SK-N-SH (cell line): ENCODE results near the gene PBX3. TPM values are rescaled to one million over a fixed set of nuclear protein-coding genes. Genes with fewer than 3 reads are reported as not detected.
A peak's percentile ranks its signal among the peaks of the same experiment; 100 is the strongest.

Source experiments
- CTCF ChIA-PET: fragments of 300-600, 350-600 bp; formaldehyde crosslinking; extraction: SDS; loops from one replicate; lab custom pipeline; 2021; lab: Yijun Ruan, JAX
- POLR2A ChIA-PET: fragments of 350-600 bp; sonication (Branson Sonifier 250); formaldehyde crosslinking; extraction: SDS; loops from one replicate; lab custom pipeline; 2020; ENCODE audit warnings: antibody characterized with exemption, inconsistent platforms; lab: Yijun Ruan, JAX
- DNase-seq: peaks from one replicate; pipeline ENCODE4 v3.0.0; 2012
- H2AFZ ChIP-seq: fragments of 200-600 bp; sonication (generic); 2 replicates; pipeline ENCODE4 v1.8.1; 2016; ENCODE audit warnings: antibody characterized with exemption, mild to moderate bottlenecking, low read depth
- H3F3A ChIP-seq: fragments of 200-600 bp; sonication (generic); replicated peaks from 2 replicates; pipeline ENCODE3; 2016; ENCODE audit warnings: antibody characterized with exemption, mild to moderate bottlenecking; ENCODE audit not compliant: insufficient read depth
- H3K27ac ChIP-seq, 2 experiments: fragments of 200-500 bp in 1 of 2; fragments of 200-600 bp in 1 of 2; sonication (Bioruptor generic) in 1 of 2; sonication (generic), shearing (Covaris generic) in 1 of 2; 2 replicates each; pipeline versions ENCODE4 v1.5.1 to v1.6.1; 2014 to 2016; ENCODE audit warnings: low read depth in 2 of 2, inconsistent platforms in 1 of 2, low read length in 1 of 2, mild to moderate bottlenecking in 1 of 2, mixed read lengths in 1 of 2
- H3K27me3 ChIP-seq: fragments of 200-600 bp; sonication (generic), shearing (Covaris generic); 2 replicates; pipeline ENCODE4 v1.6.1; 2016; ENCODE audit warnings: mixed run types; ENCODE audit not compliant: insufficient read depth
- H3K36me3 ChIP-seq, 2 experiments: fragments of 200-500 bp in 1 of 2; fragments of 200-600 bp in 1 of 2; sonication (Bioruptor generic) in 1 of 2; sonication (generic) in 1 of 2; replicated peaks in 1 of 2; 2 replicates each; pipeline versions ENCODE3 to v1.5.1; 2014 to 2016; ENCODE audit warnings: low read length in 1 of 2, mild to moderate bottlenecking in 1 of 2; ENCODE audit not compliant: insufficient read depth in 2 of 2, control insufficient read depth in 1 of 2
- H3K4me1 ChIP-seq, 2 experiments: fragments of 200-500 bp in 1 of 2; fragments of 200-600 bp in 1 of 2; sonication (Bioruptor generic) in 1 of 2; sonication (generic), shearing (Covaris generic) in 1 of 2; 2 replicates each; pipeline versions ENCODE4 v1.5.1 to v1.6.1; 2014 to 2016; ENCODE audit warnings: low read depth in 1 of 2, low read length in 1 of 2, mixed run types in 1 of 2; ENCODE audit not compliant: insufficient read depth in 2 of 2, control insufficient read depth in 1 of 2
- H3K4me2 ChIP-seq: fragments of 200-600 bp; sonication (generic), shearing (Covaris generic); 2 replicates; pipeline ENCODE4 v1.6.1; 2017; ENCODE audit warnings: mixed run types
- H3K4me3 ChIP-seq, 2 experiments: fragments of 200-500 bp in 1 of 2; fragments of 200-600 bp in 1 of 2; sonication (Bioruptor generic) in 1 of 2; sonication (generic), shearing (Covaris generic) in 1 of 2; 2 replicates each; pipeline versions ENCODE4 v1.5.1 to v1.8.1; 2014 to 2016; ENCODE audit warnings: low read depth in 2 of 2, inconsistent platforms in 1 of 2, low read length in 1 of 2, mild to moderate bottlenecking in 1 of 2, mixed read lengths in 1 of 2, moderate library complexity in 1 of 2
- H3K79me2 ChIP-seq: fragments of 200-600 bp; sonication (generic); 2 replicates; pipeline ENCODE4 v1.8.1; 2017; ENCODE audit warnings: mild to moderate bottlenecking; ENCODE audit not compliant: insufficient read depth
- H3K9ac ChIP-seq: fragments of 200-600 bp; sonication (generic); 2 replicates; pipeline ENCODE4 v1.6.1; 2017; ENCODE audit warnings: mixed run types
- H3K9me2 ChIP-seq: fragments of 200-600 bp; sonication (generic); 2 replicates; pipeline ENCODE4 v1.6.1; 2017; ENCODE audit warnings: mixed run types
- H3K9me3 ChIP-seq: fragments of 200-600 bp; sonication (generic); 2 replicates; pipeline ENCODE4 v1.6.1; 2017; ENCODE audit warnings: mixed run types, mild to moderate bottlenecking, moderate library complexity
- H4K20me1 ChIP-seq: fragments of 200-600 bp; sonication (generic); 2 replicates; pipeline ENCODE4 v1.6.1; 2017; ENCODE audit warnings: mild to moderate bottlenecking, mixed run types; ENCODE audit not compliant: insufficient read depth
- CHD2 ChIP-seq: fragments of 150-350 bp; IDR thresholded peaks from 2 replicates; pipeline ENCODE4 v1.6.1; 2018; ENCODE audit warnings: low read length; ENCODE audit not compliant: partially characterized antibody
- CTCF ChIP-seq: fragments of 200-600 bp; sonication (generic); IDR thresholded peaks from 2 replicates; pipeline ENCODE4 v1.6.1; 2017; ENCODE audit warnings: antibody characterized with exemption, mild to moderate bottlenecking, moderate library complexity
- ELF1 ChIP-seq: IDR thresholded peaks from 2 replicates; pipeline ENCODE4 v1.4.0; 2012
- EP300 ChIP-seq, 2 experiments: IDR thresholded peaks; 2 replicates each; pipeline versions ENCODE4 v1.4.0 to v1.6.1; 2012; ENCODE audit warnings: borderline replicate concordance in 1 of 2, low read depth in 1 of 2, low read length in 1 of 2
- FOXM1 ChIP-seq: IDR thresholded peaks from 2 replicates; pipeline ENCODE4 v1.4.0; 2012; ENCODE audit warnings: low read depth, mild to moderate bottlenecking
- IRF3 ChIP-seq: fragments of 150-350 bp; IDR thresholded peaks from 2 replicates; pipeline ENCODE4 v1.6.1; 2016; ENCODE audit warnings: mild to moderate bottlenecking, low read depth, low read length
- JUND ChIP-seq: IDR thresholded peaks from 2 replicates; pipeline ENCODE4 v1.4.0; 2012
- MXI1 ChIP-seq: IDR thresholded peaks from 2 replicates; pipeline ENCODE4 v1.6.1; 2012; ENCODE audit warnings: mild to moderate bottlenecking, low read depth, low read length, improper control_type of control experiment
- NFIC ChIP-seq: IDR thresholded peaks from 2 replicates; pipeline ENCODE4 v1.4.0; 2012; ENCODE audit warnings: borderline replicate concordance
- PBX3 ChIP-seq: IDR thresholded peaks from 2 replicates; pipeline ENCODE4; 2012
- POLR2AphosphoS5 ChIP-seq: IDR thresholded peaks from 2 replicates; pipeline ENCODE4 v1.6.1; 2012; ENCODE audit warnings: low read depth, low read length
- RCOR1 ChIP-seq: fragments of 150-350 bp; IDR thresholded peaks from 2 replicates; pipeline ENCODE4 v1.6.1; 2017; ENCODE audit warnings: antibody characterized with exemption, low read length
- RFX5 ChIP-seq: IDR thresholded peaks from 2 replicates; pipeline ENCODE4 v1.6.1; 2012; ENCODE audit warnings: mild to moderate bottlenecking, improper control_type of control experiment, low read length
- RXRA ChIP-seq: IDR thresholded peaks from 2 replicates; pipeline ENCODE4 v1.4.0; 2012; ENCODE audit warnings: low read depth, mild to moderate bottlenecking, borderline replicate concordance
- SIN3A ChIP-seq: IDR thresholded peaks from 2 replicates; pipeline ENCODE4 v1.6.1; 2012; ENCODE audit warnings: low read depth, mild to moderate bottlenecking, low read length, moderate library complexity, borderline replicate concordance
- TCF12 ChIP-seq: IDR thresholded peaks from 2 replicates; pipeline ENCODE4 v1.4.0; 2012
- TEAD4 ChIP-seq: IDR thresholded peaks from 2 replicates; pipeline ENCODE4 v1.4.0; 2012; ENCODE audit warnings: mild to moderate bottlenecking, borderline replicate concordance; ENCODE audit not compliant: insufficient read depth
- USF1 ChIP-seq: IDR thresholded peaks from 2 replicates; pipeline ENCODE4 v1.4.0; 2012; ENCODE audit warnings: low read depth, borderline replicate concordance
- USF2 ChIP-seq: fragments of 150-350 bp; IDR thresholded peaks from 2 replicates; pipeline ENCODE4 v1.6.1; 2017; ENCODE audit warnings: antibody characterized with exemption, low read length, low read depth, borderline replicate concordance
- YY1 ChIP-seq: IDR thresholded peaks from 2 replicates; pipeline ENCODE4 v1.4.0; 2012; ENCODE audit warnings: low read depth, mild to moderate bottlenecking
- ZBTB33 ChIP-seq: IDR thresholded peaks from 2 replicates; pipeline ENCODE4 v1.4.0; 2012; ENCODE audit warnings: low read depth, borderline replicate concordance
- WGBS: methylation state at CpG from one replicate; pipeline ENCODE4 v1.1.6; 2017; ENCODE audit warnings: low lambda C conversion rate; 5-methylcytosine and 5-hydroxymethylcytosine counted together
- polyA plus RNA-seq, 3 experiments: library from polyadenylated mRNA; depleted of rRNA; stranded (reverse); fragments of >200 nt; gene quantifications; 2 replicates each; pipeline ENCODE4 v1.2.3, GENCODE V29; 2012

PBX3 gene
- polyA plus RNA-seq, 1 of the 3 experiments (the other 2 are of a cell fraction), result 73.0 TPM

- no peaks in the 10 kb centered on the region for H3K9me2 ChIP-seq
- H3K4me2 ChIP-seq, result no peak overlapping the region
- H3K79me2 ChIP-seq, result peaks cover 90% of the 10 kb centered on the region
- H3K9ac ChIP-seq, result no peak overlapping the region
- POLR2A ChIA-PET, result interaction anchor here (1.1 kb wide), 1 partner anchor 18 kb away, joined by 3 read pairs; no protein-coding TSS in a partner anchor
- H3K27me3 ChIP-seq, result no peaks in the 10 kb centered on the region
- no peak overlapping the region for H2AFZ ChIP-seq
- H3K9me3 ChIP-seq, result no peaks in the 10 kb centered on the region
- peaks cover 12 to 28% of the 10 kb centered on the region in 2 experiments; a peak in 2 of 4 replicates for H3K4me1 ChIP-seq
- peaks cover 7% of the 10 kb centered on the region; the same call in 1 of the 2 replicates for H4K20me1 ChIP-seq
- CTCF ChIA-PET, result interaction anchor here (1.0 to 1.8 kb wide), 3 partner anchors 16 to 484 kb away, joined by 3 to 5 read pairs (median 4); no protein-coding TSS in a partner anchor
- no peak for DNase-seq
- peaks cover 22 to 32% of the 10 kb centered on the region in 2 experiments for H3K36me3 ChIP-seq
- WGBS, result 100% methylated on average over 1 of the region's 1 CpG
- H3K27ac ChIP-seq, result peak overlapping the region in 1 of 2 experiments; percentile 39; a peak in 1 of 4 replicates
- no peak overlapping the region for H3K4me3 ChIP-seq
- peaks cover 16% of the 10 kb centered on the region for H3F3A ChIP-seq
- TF ChIP-seq USF2 (no peak), RXRA (no peak), POLR2AphosphoS5 (0 out of 2 replicates have a peak, but pooled peaks have one; percentile 16), SIN3A (no peak), ZBTB33 (no peak), EP300 (IDR thresholded peaks at IDR 0.05; ENCODE audit: borderline replicate concordance in 1 of 2, low read depth in 1 of 2, low read length in 1 of 2) (0 out of 4 replicates have a peak, but pooled peaks of 1 of the 2 experiments have one; percentile 16), PBX3 (no peak), FOXM1 (no peak), USF1 (no peak)
These were observed 167.2 kb downstream of the PBX3 start for GRCh38 chr9:125914411-125914810.

- Histone ChIP-seq H3K9me3 (no peaks in the 10 kb centered on the region), H3K9me2 (no peaks in the 10 kb centered on the region), H3K4me2 (no peak overlapping the region), H3K9ac (no peak overlapping the region), H3K4me1 (peaks cover 12 to 27% of the 10 kb centered on the region in 2 experiments; a peak in 2 of 4 replicates), H3K27ac (no peak overlapping the region), H3K79me2 (peaks cover 85% of the 10 kb centered on the region), H3K27me3 (no peaks in the 10 kb centered on the region), H4K20me1 (peaks cover 7% of the 10 kb centered on the region; the same call in 1 of the 2 replicates), H3K36me3 (peaks cover 22 to 40% of the 10 kb centered on the region in 2 experiments), H2AFZ (no peak overlapping the region), H3K4me3 (no peak overlapping the region), H3F3A (peaks cover 16% of the 10 kb centered on the region)
- WGBS, result over 99% methylated on average over 8 of the region's 8 CpGs
- DNase-seq, result no peak
- POLR2A ChIA-PET, result no interaction called here
- CTCF ChIA-PET, result interaction anchor here (1.3 kb wide), 1 partner anchor 15 kb away, joined by 5 read pairs; no protein-coding TSS in a partner anchor
- TF ChIP-seq ELF1, result no peak
- TF ChIP-seq RCOR1, result no peak
- TF ChIP-seq JUND, result no peak
- TF ChIP-seq MXI1, result no peak
- TF ChIP-seq YY1, result no peak
- no peak for TF ChIP-seq TEAD4
- TF ChIP-seq NFIC, result no peak
- TF ChIP-seq RFX5, result no peak
- no peak for TF ChIP-seq CHD2
- TF ChIP-seq TCF12, result no peak
- no peak for TF ChIP-seq RXRA
- no peak for TF ChIP-seq IRF3
- TF ChIP-seq CTCF, result no peak
These were observed 168.4 kb downstream of the PBX3 start for GRCh38 chr9:125915606-125916005.
